ENCODE measurements around the gene RNASE7. TPM values are rescaled to one million over a fixed set of nuclear protein-coding genes. Genes with fewer than 3 reads are reported as not detected.
A peak's percentile ranks its signal among the peaks of the same experiment; 100 is the strongest.

RNASE7 gene
- total and polyA plus RNA-seq, 2 donors from 2014 or later: not detected

- H3K9me3 ChIP-seq (ENCODE audit: control insufficient read depth in 2 of 3, insufficient read depth in 1 of 3, low read length in 3 of 3): no peaks in the 10 kb centered on the region
- H3K36me3 ChIP-seq (ENCODE audit: control insufficient read depth in 2 of 3, insufficient read depth in 3 of 3, low read length in 3 of 3): peaks cover 3 to 35% (median 10%) of the 10 kb centered on the region in 3 donors
- DNase-seq (peak in 3 of 5 donors; percentile 50 to 68 (median 60)), FAIRE-seq (no peak)
- H3K27ac ChIP-seq (ENCODE audit: low read depth in 2 of 2, low read length in 2 of 2): no peak overlapping the region
- intact Hi-C loops (cut with DNase I): loop anchor here (10.0 kb wide), 1 partner anchor 73 kb away; no protein-coding TSS in a partner anchor
- no peaks in the 10 kb centered on the region for H3K4me1 ChIP-seq (ENCODE audit: control insufficient read depth in 2 of 3, insufficient read depth in 2 of 3, low read depth in 1 of 3, low read length in 3 of 3)
- no peaks in the 10 kb centered on the region for H3K27me3 ChIP-seq (ENCODE audit: control insufficient read depth, insufficient read depth, low read length)
- TF ChIP-seq, protein P1, sequence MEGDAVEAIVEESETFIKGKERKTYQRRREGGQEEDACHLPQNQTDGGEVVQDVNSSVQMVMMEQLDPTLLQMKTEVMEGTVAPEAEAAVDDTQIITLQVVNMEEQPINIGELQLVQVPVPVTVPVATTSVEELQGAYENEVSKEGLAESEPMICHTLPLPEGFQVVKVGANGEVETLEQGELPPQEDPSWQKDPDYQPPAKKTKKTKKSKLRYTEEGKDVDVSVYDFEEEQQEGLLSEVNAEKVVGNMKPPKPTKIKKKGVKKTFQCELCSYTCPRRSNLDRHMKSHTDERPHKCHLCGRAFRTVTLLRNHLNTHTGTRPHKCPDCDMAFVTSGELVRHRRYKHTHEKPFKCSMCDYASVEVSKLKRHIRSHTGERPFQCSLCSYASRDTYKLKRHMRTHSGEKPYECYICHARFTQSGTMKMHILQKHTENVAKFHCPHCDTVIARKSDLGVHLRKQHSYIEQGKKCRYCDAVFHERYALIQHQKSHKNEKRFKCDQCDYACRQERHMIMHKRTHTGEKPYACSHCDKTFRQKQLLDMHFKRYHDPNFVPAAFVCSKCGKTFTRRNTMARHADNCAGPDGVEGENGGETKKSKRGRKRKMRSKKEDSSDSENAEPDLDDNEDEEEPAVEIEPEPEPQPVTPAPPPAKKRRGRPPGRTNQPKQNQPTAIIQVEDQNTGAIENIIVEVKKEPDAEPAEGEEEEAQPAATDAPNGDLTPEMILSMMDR (IDR thresholded peaks at IDR 0.05; ENCODE audit: borderline replicate concordance, extremely low read depth, insufficient read depth): no peak
- no peak overlapping the region for H3K4me3 ChIP-seq (ENCODE audit: low read length in 3 of 3)
- no peak overlapping the region for H3K9ac ChIP-seq (ENCODE audit: low read length in 3 of 3)
Observed at GRCh38 chr14:21087294-21088091, 45.3 kb downstream of the RNASE7 start.

DNA sequence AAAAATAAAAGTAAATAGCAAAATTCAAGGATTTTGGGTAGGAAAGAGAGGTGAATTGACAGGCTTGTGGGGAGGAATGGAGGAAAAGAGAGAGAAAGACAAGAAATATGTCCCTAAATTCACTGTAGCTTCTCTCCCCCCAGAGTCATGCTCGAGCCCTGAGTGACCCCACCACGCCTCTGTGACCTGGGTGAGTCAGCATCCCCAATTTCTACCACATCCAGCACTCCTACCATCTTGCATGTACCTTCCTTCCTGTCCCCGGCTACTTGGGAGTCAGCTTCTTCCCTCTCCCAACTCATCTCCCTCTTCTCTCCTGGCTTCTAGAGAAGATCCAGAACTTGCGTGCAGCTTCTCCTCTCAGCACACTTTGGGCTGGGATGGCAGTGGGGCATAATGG lies 46.5 kb downstream of the RNASE7 start:
- H3K4me3 ChIP-seq (ENCODE audit: low read length in 3 of 3): no peak overlapping the region
- peaks cover 0 to 7% (median 4%) of the 10 kb centered on the region in 3 donors for H3K4me1 ChIP-seq (ENCODE audit: control insufficient read depth in 2 of 3, insufficient read depth in 2 of 3, low read depth in 1 of 3, low read length in 3 of 3)
- H3K36me3 ChIP-seq (ENCODE audit: control insufficient read depth in 2 of 3, insufficient read depth in 3 of 3, low read length in 3 of 3): peaks cover 2 to 30% (median 10%) of the 10 kb centered on the region in 3 donors
- TF ChIP-seq, protein P1 (IDR thresholded peaks at IDR 0.05; ENCODE audit: borderline replicate concordance, extremely low read depth, insufficient read depth): no peak
- no peaks in the 10 kb centered on the region for H3K9me3 ChIP-seq (ENCODE audit: control insufficient read depth in 2 of 3, insufficient read depth in 1 of 3, low read length in 3 of 3)
- DNase-seq (no peak), FAIRE-seq (no peak)
- no peak overlapping the region for H3K27ac ChIP-seq (ENCODE audit: low read depth in 2 of 2, low read length in 2 of 2)
- H3K27me3 ChIP-seq (ENCODE audit: control insufficient read depth, insufficient read depth, low read length): no peaks in the 10 kb centered on the region
- intact Hi-C loops (cut with DNase I): loop anchor here (10.0 kb wide), 1 partner anchor 74 kb away; no protein-coding TSS in a partner anchor
- H3K9ac ChIP-seq (ENCODE audit: low read length in 3 of 3): no peak overlapping the region

- no peaks in the 10 kb centered on the region for H3K9me3 ChIP-seq (ENCODE audit: control insufficient read depth in 2 of 3, insufficient read depth in 1 of 3, low read length in 3 of 3)
- DNase-seq (no peak), FAIRE-seq (no peak)
- H3K27me3 ChIP-seq (ENCODE audit: control insufficient read depth, insufficient read depth, low read length): no peaks in the 10 kb centered on the region
- H3K27ac ChIP-seq (ENCODE audit: low read depth in 2 of 2, low read length in 2 of 2): no peak overlapping the region
- TF ChIP-seq, protein P1 (IDR thresholded peaks at IDR 0.05; ENCODE audit: borderline replicate concordance, extremely low read depth, insufficient read depth): no peak
- intact Hi-C loops (cut with DNase I): loop anchor here (10.0 kb wide), 1 partner anchor 74 kb away; no protein-coding TSS in a partner anchor
- H3K4me1 ChIP-seq (ENCODE audit: control insufficient read depth in 2 of 3, insufficient read depth in 2 of 3, low read depth in 1 of 3, low read length in 3 of 3): peaks cover 0 to 13% (median 7%) of the 10 kb centered on the region in 3 donors
- peaks cover 2 to 26% (median 8%) of the 10 kb centered on the region in 3 donors for H3K36me3 ChIP-seq (ENCODE audit: control insufficient read depth in 2 of 3, insufficient read depth in 3 of 3, low read length in 3 of 3)
- H3K9ac ChIP-seq (ENCODE audit: low read length in 3 of 3): no peak overlapping the region
- H3K4me3 ChIP-seq (ENCODE audit: low read length in 3 of 3): no peak overlapping the region
Observed at GRCh38 chr14:21089271-21089670, 47.1 kb downstream of the RNASE7 start.
